Measurements from ENCODE around the gene NFX1.

GRCh38 chr9:33408087-33408486 is 117.8 kb downstream of the NFX1 start:
- TF ChIP-seq CTCF (IDR thresholded peaks at IDR 0.05) (no peak), POLR2A (IDR thresholded peaks at IDR 0.05) (no peak)
